GM18867 (cell line): ENCODE data around the gene MAPK8IP1.
"Not testable (repeated sequence)": the region's sequence is repeated elsewhere in the genome, so short reads cannot be mapped to it uniquely, and the experiment has no call there.

Source experiments
- ATAC-seq: cut with Tn5 transposase; IDR thresholded peaks from one replicate; pipeline ENCODE4 v1.9.1; 2021; ENCODE audit warnings: mild to moderate bottlenecking, moderate library complexity; ENCODE audit not compliant: unreplicated experiment

The MAPK8IP1 gene

DNA sequence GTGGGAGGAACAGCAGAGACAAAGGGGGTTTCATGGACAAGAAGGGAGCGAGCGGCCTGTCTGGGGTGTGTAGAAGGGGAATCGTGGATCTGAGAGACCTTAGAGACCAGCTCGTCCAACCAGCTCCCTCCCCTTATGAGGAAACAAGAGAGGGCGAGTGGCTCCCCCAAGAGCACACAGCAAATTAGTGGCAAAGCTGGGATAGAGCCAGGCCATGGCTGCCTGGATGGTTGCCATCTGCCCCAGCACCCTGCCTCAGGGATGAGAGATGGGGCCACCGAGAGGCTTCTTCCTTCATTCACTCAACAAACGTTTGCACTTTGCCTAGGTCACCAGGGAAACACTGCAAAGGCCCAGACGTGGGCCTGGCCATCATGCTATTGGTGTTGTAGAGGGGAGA, 4.1 kb downstream of the MAPK8IP1 start:
- ATAC-seq: no peak

DNA sequence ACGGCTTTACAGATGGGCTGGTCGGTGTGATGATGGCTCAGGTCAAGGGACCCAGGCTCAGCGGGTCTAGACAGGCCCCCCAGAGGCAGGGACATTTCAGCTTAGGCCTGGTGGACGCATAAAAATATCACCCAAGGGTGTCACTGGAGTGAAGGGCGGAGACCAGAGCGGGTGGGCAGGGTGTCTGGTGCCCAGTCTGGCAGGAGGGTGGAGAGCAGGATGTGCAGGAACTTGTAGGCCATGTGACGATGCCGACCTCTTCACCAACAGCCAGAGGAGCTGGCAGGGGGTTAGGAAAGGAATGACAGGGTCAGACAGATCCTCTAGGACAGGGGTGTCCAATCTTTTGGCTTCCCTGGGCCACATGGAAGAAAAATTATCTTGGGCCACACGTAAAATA, 4.5 kb downstream of the MAPK8IP1 start:
- no peak for ATAC-seq

DNA sequence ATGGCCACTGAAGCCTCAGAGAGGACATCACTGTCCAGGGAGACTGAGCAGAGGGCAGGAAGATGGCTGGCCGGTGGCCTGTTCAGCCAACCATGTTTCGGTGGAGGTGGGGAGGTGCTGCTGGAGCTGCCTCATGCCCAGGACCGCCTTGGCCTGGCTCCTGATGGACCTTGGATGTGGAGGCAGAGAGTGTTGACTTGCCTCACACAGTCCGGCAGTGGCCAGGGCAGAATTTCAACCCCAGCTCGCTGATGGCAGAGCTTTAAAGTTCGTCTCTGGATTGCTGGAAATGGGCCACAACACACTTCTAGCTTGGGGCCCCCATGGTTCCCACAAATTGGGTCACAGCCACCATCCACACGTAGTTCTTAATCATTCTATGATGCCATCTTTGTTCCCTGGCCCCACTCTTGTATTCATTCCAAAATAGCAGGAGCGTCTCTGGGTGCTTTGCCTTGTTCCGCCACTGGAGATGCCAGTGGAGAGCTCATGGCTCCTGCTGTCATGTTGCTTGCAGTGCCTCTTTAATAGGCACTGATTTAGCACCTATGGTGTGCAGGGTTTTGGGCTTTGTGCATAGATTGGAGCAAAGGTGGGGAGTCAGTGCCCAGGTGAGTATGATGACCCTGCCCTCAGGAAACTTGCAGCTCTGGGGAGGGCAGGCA, 5.6 kb downstream of the MAPK8IP1 start:
- no peak for ATAC-seq

DNA sequence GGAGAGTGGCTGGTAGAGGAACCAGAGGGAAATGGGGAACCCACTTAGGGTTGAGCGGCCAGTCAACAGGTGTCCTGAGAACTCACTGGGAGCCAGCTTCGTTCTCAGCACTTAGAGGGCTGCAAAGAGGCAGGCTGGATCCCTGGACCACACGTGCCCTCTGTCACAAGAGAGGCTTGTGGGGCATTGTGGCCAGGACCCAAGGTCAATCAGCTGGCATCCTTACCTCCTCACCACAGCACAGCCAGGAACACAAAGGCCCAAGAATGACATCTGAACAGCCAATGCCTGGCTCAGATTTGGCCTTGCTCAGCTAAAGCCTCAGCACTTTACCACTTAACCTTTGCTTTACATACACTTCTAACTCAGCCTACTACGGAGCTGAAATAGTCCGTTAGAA, 7.4 kb downstream of the MAPK8IP1 start:
- ATAC-seq: no peak

DNA sequence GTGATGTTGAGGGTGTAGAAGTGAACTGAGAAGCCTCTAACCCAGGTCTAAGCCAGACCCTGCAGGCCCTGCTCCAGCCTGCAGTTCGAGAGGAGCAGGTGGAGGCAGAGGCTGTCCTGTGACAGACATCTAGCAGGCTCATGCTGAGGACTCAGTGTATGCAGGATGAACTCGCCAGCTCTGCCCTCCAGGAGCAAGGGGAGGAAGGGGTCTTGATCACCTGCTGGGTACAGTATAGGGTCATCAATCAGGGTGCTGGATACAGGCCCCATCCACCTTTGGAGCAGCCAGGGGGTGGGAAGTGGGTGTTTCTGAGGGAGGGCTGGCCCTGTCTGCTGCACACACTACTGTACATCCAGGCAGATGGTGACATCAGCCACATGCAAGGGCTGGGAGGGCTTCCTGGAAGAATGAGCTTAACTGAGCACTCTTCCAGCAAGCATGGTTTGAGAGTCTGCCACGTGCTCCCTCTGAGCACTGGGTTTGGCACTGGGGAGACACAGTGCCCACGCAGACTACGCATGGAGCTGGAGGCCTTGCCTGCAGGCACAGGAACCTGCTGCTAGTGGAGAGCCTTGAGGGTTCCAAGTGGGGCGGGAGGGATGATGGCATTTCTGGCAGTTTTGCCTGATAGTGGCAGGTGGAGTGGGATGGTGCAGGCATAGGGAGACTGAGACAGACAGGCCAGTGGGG, 9.2 kb downstream of the MAPK8IP1 start:
- ATAC-seq: no peak

DNA sequence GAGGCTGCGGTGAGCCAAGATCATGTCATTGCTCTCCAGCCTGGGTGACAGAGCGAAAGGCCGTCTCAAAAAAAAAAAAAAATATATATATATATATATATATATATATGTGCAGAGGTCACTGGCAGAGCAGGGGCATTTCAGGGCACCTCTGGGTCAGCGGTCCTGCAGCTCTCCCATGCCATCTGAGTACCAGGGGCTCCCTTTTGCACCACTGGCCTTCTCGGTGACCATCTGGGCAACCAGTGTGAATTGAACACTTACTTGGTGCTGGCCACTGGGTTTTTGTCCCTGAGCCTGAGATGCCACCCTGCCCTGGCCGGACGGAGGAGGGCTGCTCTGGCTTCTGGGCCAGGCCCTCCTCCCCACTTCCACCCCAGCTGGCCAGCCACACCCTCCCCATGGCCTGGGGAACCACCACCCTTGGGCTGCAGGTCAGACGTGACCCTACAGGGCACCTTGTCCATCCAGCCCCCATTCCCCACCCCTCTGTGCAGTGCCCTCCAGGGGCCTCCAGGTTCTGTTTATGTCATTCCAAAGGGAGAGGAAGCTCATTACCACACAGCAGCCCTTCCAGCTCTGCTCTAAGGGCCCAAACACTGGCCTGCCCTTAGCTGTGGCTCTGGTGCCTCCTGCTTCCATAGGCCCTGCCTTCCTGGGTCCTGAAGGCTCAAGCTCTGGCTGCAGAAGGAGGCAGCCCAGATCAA, 10.3 kb downstream of the MAPK8IP1 start:
- no peak for ATAC-seq

DNA sequence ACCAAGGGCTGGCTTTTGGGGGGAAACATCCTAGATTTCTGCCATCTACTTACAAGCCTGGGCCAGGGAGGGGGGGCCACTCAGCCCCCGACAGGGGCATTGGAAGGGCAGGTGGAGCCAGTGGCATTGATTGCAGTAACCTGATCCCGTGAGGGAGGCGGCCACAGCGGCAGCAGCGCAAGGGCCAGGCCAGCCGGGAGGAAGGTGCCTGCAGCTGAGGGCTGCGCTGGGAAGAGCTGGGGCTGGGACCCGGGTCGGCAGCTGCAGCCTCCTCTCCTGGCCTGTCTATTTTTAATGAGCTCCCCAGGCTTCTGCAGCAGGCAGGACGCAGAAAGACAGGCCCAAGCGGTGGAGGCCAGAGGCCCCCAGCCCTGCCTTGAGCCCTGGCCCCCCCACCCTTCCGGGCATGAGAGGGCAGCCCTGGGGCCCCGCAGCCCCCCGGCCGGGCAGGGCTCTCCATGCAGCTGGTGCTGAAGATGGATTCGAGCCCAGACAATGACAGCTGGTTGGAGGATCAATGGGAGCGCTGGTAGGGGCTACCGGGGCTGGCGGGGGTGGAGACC, 11.1 kb downstream of the MAPK8IP1 start:
- ATAC-seq: no peak

DNA sequence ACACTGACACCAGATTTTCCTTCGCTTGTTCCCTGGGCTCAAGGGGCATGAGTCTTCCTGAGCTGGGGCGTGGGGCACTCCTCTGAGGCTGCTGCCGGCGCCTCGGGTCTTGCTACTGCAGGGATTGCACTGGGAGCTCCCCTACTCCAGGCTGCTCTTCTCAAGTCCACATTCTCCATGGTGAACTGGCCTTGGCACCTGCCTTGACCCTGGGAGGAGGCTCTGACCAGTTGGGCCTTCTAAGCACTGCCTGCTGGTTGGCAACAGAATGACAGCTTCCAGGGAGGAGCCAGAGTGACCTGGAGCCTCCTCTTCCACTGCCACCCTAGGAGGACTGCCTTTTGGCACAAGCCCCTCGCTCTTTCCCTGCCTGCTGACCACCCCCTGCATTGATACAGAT, 12.1 kb downstream of the MAPK8IP1 start:
- ATAC-seq: no peak

DNA sequence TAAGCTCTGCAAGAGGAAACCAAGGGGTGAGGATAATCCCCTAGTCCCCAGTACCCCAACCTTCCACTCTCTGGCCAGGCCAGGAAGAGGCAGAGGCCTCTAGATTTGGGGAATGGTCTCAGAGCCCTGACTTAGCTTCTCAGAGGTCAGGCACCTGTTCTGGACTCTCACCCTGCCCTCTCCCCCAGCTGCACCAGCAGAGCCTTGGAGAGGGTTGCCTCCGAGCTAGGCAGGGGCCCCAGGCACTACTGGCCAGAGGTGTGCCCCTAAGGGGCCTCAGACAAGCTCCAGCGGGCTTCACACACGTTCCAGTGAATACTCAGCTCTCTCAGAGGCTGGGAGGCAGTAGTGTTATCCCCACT, 13.6 kb downstream of the MAPK8IP1 start:
- no peak for ATAC-seq

DNA sequence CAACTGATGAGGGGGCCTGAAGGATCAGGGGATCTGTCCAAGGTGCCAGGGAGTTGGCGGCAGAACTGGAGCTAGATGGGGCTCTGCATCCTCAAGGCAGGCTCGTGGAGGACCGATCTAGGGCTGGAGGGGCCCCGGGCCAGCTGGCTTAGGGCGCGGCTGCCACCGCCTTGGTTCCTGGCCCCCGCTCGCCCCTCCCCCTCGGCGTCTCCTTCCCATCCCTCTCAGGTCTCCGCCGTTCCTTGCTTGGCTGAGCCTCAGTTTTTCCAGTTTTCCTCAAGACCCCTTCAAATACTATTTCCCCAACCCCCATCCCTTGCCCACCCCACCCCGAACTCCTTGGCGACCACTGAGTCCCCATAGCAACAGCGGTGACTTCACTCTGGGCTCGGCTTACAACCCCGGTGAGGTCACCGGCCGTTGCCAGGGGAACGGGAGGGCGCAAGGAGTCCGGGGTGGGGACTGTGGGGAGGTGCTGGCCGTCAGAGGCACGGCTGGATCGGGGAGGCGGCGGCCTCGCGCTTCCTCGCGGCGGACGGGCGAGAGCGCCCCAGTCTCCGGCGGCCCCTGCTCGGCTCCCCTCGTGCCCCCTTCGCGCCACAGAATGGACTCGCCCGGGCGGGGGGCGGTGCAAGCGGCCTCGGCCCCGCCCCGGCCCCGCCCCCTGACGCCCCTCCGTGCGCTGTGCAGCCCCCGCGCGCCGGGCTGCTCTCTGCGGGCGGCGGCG, 14.2 kb downstream of the MAPK8IP1 start:
- peak; percentile 59 for ATAC-seq

DNA sequence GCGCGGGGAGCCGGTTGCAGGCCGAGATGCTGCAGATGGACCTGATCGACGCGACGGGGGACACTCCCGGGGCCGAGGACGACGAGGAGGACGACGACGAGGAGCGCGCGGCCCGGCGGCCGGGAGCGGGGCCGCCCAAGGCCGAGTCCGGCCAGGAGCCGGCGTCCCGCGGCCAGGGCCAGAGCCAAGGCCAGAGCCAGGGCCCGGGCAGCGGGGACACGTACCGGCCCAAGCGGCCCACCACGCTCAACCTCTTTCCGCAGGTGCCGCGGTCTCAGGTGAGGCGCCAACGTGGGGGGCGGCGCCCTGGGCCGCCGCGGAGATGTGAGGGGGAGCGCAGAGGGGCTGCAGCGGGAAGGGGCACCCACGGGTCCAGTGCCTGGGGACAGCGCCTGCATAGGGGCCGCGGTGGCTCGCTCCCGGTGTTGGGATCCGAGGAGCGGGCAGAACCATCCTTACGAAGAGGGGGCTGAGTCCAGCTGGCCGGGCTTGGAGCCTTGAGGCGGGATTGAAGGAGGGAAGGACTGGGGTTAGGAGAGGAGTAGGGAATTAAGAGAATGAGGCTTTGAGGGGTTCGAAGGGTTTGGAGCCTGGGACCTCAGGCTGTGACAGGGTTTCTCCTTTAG, 14.8 kb downstream of the MAPK8IP1 start:
- peak; percentile 3 for ATAC-seq

DNA sequence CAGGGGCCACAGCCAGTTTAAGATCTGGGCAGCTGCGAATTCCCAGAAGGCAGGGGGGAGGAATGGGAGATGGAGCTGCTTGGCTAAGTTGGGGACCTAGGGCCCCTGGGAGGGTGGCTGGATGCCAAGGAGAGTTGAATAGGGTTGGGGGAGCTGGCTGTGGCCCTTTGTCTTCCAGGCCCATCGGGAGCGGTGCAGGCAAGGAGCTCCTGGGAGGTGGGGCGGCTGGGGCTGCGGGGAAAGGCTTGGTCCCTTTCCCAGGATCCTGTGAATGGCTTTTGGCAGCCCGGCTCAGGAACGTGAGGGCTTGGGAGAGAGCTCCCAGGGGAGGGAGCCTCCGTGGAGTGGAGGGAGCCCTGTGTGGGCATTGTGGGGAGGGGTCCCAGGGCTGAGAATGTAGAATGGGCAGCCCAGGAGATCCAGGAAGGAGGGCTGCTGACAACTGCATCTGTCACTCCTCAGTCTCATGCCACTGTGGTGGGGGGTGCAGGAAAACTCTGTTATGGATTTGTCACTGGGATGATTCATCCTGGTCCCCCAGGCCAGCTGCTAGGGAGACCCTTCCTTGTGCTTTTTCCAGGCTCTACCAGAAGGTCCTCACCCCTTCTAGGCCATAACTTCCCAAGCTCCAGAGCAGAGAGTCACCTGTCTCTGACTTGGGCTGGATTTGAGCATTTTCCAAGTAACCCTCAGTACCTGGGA, 15.6 kb downstream of the MAPK8IP1 start:
- ATAC-seq: no peak

DNA sequence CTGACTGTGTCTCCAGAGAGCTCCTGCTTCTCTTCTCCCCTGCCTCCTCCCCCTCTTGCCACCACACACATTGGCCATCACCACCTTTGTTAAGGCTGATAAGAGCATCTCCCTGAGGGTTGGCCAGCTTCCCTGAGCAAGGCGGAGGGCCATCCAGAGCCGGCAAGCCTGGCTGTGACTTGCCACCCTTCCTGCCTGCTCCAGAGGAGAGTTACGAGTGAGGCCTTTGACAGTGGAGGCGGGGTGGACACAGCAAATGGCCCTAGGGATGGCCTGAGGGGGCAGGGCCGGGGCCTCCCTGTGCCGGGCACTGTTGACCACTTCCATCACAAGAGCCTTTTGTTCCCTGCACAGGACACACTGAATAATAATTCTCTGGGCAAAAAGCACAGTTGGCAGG, 16.2 kb downstream of the MAPK8IP1 start:
- ATAC-seq: no peak

DNA sequence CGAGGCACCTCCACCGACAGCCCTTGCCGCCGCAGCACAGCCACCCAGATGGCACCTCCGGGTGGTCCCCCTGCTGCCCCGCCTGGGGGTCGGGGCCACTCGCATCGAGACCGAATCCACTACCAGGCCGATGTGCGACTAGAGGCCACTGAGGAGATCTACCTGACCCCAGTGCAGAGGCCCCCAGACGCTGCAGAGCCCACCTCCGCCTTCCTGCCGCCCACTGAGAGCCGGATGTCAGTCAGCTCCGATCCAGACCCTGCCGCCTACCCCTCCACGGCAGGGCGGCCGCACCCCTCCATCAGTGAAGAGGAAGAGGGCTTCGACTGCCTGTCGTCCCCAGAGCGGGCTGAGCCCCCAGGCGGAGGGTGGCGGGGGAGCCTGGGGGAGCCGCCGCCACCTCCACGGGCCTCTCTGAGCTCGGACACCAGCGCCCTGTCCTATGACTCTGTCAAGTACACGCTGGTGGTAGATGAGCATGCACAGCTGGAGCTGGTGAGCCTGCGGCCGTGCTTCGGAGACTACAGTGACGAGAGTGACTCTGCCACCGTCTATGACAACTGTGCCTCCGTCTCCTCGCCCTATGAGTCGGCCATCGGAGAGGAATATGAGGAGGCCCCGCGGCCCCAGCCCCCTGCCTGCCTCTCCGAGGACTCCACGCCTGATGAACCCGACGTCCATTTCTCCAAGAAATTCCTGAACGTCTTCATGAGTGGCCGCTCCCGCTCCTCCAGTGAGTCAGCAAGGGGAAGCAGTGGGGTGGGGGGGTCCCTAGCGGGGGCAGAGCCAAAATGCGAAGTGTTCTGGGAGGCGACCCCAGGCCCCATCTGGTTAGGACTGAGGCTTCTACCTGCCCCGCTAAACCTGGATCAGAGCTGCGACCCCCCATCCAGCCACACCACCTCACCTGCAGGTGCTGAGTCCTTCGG, 17.3 kb downstream of the MAPK8IP1 start:
- ATAC-seq: no peak

DNA sequence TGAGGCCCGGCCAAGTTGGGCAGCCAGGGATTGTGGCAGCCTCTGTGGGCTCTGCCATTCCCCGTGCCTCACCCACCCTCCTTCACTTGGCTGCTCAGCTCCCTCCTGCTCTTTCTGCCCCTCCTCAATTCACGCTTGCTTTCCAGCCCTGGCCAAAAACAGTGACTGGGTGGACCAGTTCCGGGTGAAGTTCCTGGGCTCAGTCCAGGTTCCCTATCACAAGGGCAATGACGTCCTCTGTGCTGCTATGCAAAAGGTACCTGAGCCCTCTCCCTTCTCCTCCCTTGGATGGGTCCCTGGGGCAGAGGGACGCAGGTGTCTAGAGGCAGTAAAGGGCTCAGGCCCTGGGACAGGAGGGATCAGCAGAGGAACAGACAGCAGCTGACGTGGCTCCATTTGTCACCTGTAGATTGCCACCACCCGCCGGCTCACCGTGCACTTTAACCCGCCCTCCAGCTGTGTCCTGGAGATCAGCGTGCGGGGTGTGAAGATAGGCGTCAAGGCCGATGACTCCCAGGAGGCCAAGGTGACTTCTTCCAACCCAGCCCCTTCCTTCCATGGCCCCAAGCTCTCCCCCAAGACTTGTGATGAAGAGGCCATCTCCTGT, 19.0 kb downstream of the MAPK8IP1 start:
- no peak for ATAC-seq

DNA sequence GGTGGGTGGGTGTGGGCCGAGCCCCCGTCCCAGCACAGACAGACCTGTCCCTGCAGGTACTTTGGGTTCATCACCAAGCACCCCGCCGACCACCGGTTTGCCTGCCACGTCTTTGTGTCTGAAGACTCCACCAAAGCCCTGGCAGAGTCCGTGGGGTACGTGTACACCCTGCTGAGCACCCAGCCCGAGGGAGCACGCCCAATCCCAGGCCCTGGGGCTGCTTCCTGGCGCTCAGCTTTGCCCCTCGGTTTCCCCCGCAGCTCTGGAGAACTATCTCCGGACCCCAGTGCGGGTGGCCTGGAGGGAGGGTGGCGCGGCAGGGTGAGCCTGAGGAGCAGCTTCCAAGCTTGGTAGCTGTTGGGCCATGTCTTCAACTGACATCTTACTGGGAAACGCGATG, 19.6 kb downstream of the MAPK8IP1 start:
- no peak for ATAC-seq

DNA sequence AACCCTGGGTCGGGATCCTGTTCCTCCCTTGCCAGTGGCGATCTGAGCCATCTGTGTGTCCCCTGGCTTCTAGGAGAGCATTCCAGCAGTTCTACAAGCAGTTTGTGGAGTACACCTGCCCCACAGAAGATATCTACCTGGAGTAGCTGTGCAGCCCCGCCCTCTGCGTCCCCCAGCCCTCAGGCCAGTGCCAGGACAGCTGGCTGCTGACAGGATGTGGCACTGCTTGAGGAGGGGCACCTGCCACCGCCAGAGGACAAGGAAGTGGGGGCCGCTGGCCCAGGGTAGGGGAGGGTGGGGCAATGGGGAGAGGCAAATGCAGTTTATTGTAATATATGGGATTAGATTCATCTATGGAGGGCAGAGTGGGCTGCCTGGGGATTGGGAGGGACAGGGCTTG, 20.1 kb downstream of the MAPK8IP1 start:
- ATAC-seq: not testable (repeated sequence)

DNA sequence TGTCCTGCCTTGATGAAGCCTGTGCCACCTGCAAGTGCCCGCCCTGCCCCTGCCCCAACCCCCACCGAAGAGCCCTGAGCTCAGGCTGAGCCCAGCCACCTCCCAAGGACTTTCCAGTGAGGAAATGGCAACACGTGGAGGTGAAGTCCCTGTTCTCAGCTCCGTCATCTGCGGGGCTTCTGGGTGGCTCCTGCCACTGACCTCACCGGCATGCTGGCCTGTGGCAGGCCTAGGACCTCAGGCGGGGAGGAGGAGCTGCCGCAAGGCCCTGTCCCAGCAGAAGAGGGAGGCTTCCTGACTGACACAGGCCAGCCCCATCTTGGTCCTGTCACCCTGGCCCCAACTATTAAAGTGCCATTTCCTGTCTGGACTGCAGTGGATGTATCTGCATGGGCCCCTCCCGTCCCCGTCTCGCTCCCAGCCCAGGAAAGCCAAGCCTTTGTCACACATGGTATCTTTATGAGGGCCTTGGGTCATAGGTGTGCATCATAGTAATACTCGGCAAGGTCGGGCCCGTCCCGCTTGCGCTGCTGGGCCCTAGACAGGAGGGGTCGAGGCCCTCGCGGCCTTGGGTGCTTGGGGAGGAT, 20.7 kb downstream of the MAPK8IP1 start:
- no peak for ATAC-seq
